Right renal cortex interstitium (tissue), 3 donors: ENCODE data around the gene CCDC8. TPM values are rescaled to one million over a fixed set of nuclear protein-coding genes. Genes with fewer than 3 reads are reported as not detected.

Experiments
- DNase-seq, 3 donors: peaks; one replicate each; pipeline ENCODE4 v3.0.0-alpha.2; 2013; ENCODE audit warnings: low read depth in 3 of 3, low spot score in 2 of 3
- polyA plus RNA-seq, 3 donors: library from polyadenylated mRNA; unstranded; fragments of 120-200 nt; gene quantifications; one replicate each; pipeline ENCODE4 v1.2.1, GENCODE V29; 2013; ENCODE audit not compliant: insufficient read length in 3 of 3

The CCDC8 gene
- polyA plus RNA-seq, 3 donors: 48.5 to 53.8 (median 52.8) TPM

DNA sequence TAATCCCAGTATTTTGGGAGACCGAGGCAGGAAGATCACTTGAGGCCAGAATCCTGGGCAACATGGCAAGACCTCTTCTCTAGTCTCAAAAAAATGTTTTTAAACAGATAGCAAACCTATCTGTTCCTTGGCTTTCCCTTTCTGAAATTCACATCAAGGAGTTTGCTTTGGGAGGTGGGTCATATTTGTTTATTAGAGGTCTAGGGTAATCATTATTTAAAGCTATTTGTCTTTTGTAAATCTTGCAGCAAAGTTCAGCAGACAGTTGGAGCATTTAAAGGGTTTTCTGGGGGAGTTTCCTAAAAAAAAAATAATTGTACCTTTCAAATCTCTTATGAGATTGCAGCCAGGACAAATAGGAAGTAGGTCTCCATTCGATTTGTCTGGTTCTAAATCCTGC is 49.0 kb downstream of the CCDC8 start:
- DNase-seq: no peak

DNA sequence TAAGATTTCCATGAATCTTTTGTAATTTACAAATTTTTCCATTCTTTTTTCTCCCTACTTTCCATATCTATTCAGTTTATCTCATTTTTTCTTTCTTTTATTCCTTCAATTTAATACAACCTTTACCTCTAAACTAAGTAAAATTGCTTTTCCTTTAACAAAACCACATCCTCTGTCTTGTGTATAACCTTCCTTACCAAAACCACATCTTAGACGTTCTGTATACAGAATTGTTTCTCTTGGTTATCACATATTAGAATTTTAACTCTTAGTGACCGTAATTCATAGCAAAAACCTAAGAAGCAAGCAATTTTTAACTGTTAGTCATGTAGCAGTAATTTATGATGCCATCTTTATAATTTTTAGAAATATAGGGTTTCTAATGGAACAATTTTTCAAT is 51.4 kb downstream of the CCDC8 start:
- no peak for DNase-seq

Other genes starting within 250 kb of the CCDC8 start
- not detected for gene IGFL1, start 183.8 kb downstream of the CCDC8 start, polyA plus RNA-seq
- gene HIF3A, start 116.5 kb downstream of the CCDC8 start, polyA plus RNA-seq: 10 to 100 TPM; 21.7 to 28.3 (median 23.8) TPM
- 100 to 1,000 TPM in 2 of 3 donors, 10 to 100 TPM in 1; 96.1 to 106 (median 106) TPM for gene PPP5C, start 66.5 kb downstream of the CCDC8 start, polyA plus RNA-seq
- under 1 TPM; 0.56 to 0.64 (median 0.60) TPM for gene PNMA8C, start 15.4 kb upstream of the CCDC8 start, polyA plus RNA-seq
- 10 to 100 TPM; 52.7 to 72.2 (median 57.2) TPM for gene PNMA8A, start 58.0 kb upstream of the CCDC8 start, polyA plus RNA-seq
- gene PNMA8B, start 82.3 kb upstream of the CCDC8 start, polyA plus RNA-seq: 1 to 10 TPM; 3.8 to 4.2 (median 3.9) TPM
- gene CALM3, start 187.8 kb upstream of the CCDC8 start, polyA plus RNA-seq: 100 to 1,000 TPM; 500 to 524 (median 504) TPM
- 1 to 10 TPM; 1.6 to 1.8 (median 1.7) TPM for gene PTGIR, start 211.5 kb upstream of the CCDC8 start, polyA plus RNA-seq
- gene GNG8, start 222.6 kb upstream of the CCDC8 start, polyA plus RNA-seq: 1 to 10 TPM in 2 of 3 donors, not detected in 1; 1.6 to 1.7 TPM
- 10 to 100 TPM; 23.4 to 26.3 (median 25.5) TPM for gene DACT3, start 247.6 kb upstream of the CCDC8 start, polyA plus RNA-seq